GM19328 (cell line): ENCODE data around the gene EPB41L5.

Source experiments
- ATAC-seq: cut with Tn5 transposase; IDR thresholded peaks from one replicate; pipeline ENCODE4 v1.9.1; 2021; ENCODE audit warnings: mild to moderate bottlenecking, moderate library complexity; ENCODE audit not compliant: unreplicated experiment

Gene EPB41L5

GRCh38 chr2:120224256-120224655 is 211.4 kb downstream of the EPB41L5 start:
- no peak for ATAC-seq

- no peak for ATAC-seq
Measured at GRCh38 chr2:120224735-120225548, 212.1 kb downstream of the EPB41L5 start.

- ATAC-seq: no peak
Measured at GRCh38 chr2:120225549-120226065, 212.7 kb downstream of the EPB41L5 start.

GRCh38 chr2:120226316-120226715 is 213.4 kb downstream of the EPB41L5 start:
- no peak for ATAC-seq

GRCh38 chr2:120227111-120227991 is 214.5 kb downstream of the EPB41L5 start:
- ATAC-seq: no peak

GRCh38 chr2:120228503-120228902 is 215.6 kb downstream of the EPB41L5 start:
- ATAC-seq: no peak
